Suprapubic skin (tissue), 4 donors: ENCODE results near the gene TRIM73.
"Not testable (repeated sequence)": the region's sequence is repeated elsewhere in the genome, so short reads cannot be mapped to it uniquely, and the experiment has no call there.

Experiments
- EP300 ChIP-seq: sonication (generic); formaldehyde crosslinking; IDR thresholded peaks from one replicate; pipeline ENCODE4 v1.6.1; 2017; ENCODE audit warnings: antibody characterized with exemption
- POLR2A ChIP-seq, 2 donors: fragments of 450-650 bp; IDR thresholded peaks; one replicate each; pipeline ENCODE4 v1.6.1; 2017; ENCODE audit warnings: antibody characterized with exemption in 2 of 2, mild to moderate bottlenecking in 2 of 2, moderate library complexity in 2 of 2
- POLR2AphosphoS5 ChIP-seq, 3 donors: sonication (generic); formaldehyde crosslinking; IDR thresholded peaks; one replicate each; pipeline ENCODE4 v1.6.1; 2017; ENCODE audit warnings: antibody characterized with exemption in 3 of 3
- TF ChIP-seq, protein P1 (sequence below), 2 donors: fragments of 200-600 bp in 1 of 2; fragments of 450-650 bp in 1 of 2; sonication (generic) in 1 of 2; IDR thresholded peaks; one replicate each; pipeline ENCODE4 v1.5.1; 2016 to 2019; ENCODE audit warnings: antibody characterized with exemption in 2 of 2, mild to moderate bottlenecking in 1 of 2, moderate library complexity in 1 of 2

DNA sequence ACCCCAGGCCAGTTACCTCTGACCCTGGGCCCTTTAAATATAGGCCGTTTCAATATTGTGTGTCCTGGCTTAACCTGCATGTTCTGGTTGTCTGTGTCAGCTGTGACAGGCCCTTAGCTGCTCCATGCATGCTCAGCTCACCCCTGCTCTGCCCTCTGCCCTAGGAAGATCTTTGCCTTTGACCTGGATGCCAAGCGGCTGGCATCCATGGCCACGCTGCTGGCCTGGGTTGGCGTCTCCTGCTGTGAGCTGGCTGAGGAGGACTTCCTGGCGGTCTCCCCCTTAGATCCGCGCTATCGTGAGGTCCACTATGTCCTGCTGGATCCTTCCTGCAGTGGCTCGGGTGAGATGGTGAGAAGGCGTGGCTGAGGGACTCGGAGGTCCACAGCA lies 20.0 kb downstream of the TRIM73 start:
- TF ChIP-seq, protein P1, sequence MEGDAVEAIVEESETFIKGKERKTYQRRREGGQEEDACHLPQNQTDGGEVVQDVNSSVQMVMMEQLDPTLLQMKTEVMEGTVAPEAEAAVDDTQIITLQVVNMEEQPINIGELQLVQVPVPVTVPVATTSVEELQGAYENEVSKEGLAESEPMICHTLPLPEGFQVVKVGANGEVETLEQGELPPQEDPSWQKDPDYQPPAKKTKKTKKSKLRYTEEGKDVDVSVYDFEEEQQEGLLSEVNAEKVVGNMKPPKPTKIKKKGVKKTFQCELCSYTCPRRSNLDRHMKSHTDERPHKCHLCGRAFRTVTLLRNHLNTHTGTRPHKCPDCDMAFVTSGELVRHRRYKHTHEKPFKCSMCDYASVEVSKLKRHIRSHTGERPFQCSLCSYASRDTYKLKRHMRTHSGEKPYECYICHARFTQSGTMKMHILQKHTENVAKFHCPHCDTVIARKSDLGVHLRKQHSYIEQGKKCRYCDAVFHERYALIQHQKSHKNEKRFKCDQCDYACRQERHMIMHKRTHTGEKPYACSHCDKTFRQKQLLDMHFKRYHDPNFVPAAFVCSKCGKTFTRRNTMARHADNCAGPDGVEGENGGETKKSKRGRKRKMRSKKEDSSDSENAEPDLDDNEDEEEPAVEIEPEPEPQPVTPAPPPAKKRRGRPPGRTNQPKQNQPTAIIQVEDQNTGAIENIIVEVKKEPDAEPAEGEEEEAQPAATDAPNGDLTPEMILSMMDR (IDR thresholded peaks at IDR 0.05) = not testable (repeated sequence)
- TF ChIP-seq EP300; POLR2AphosphoS5 (IDR thresholded peaks at IDR 0.05); POLR2A (IDR thresholded peaks at IDR 0.05): not testable (repeated sequence)
